Measurements from ENCODE around the gene C1orf146. TPM values are rescaled to one million over a fixed set of nuclear protein-coding genes. Genes with fewer than 3 reads are reported as not detected.
"Not testable (repeated sequence)": the region's sequence is repeated elsewhere in the genome, so short reads cannot be mapped to it uniquely, and the experiment has no call there.

C1orf146 gene
- total and polyA plus RNA-seq, 2 donors (not counting 1 experiment from before 2014, with no cell fraction given) = not detected

DNA sequence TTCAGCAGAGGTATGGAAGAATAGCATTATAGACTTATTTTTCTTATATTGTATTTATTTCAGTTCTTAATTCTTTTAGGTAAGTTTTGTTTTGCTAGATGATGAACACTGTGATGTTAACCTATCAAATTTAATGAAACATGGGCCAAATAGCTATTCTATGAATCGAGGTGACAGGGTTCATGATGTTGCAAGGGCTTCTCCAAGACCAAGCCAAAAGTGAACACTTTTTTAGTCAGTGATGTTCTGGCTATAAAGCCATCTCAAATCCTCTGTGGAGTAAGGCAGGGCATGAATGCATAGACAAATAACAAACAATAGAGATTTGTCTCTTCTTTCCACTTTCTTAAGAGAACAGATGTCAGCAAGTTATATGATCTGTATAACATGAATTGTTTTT, 26.7 kb downstream of the C1orf146 start:
- no peaks in the 10 kb centered on the region for H3K27me3 ChIP-seq (replicated peaks in 1 of 4; ENCODE audit: control extremely low read depth in 1 of 4, control insufficient read depth in 3 of 4, insufficient read depth in 4 of 4, low read length in 3 of 4)

DNA sequence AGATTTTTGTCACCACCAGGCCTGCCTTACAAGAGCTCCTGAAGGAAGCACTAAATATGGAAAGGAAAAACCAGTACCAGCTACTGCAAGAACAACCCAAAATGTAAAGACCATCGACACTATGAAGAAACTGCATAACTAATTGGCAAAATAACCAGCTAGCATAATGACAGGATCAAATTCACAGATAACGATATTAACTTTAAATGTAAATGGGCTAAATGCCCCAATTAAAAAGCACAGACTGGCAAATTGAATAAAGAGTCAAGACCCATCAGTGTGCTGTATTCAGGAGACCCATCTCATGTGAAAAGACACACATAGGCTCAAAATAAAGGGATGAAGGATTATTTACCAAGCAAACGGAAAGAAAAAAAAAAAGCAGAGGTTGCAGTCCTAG, 37.0 kb downstream of the C1orf146 start:
- H3K27me3 ChIP-seq (replicated peaks in 1 of 4; ENCODE audit: control extremely low read depth in 1 of 4, control insufficient read depth in 3 of 4, insufficient read depth in 4 of 4, low read length in 3 of 4); H3K4me1 ChIP-seq (ENCODE audit: control insufficient read depth in 2 of 2, insufficient read depth in 2 of 2, low read length in 2 of 2); CTCF ChIA-PET; DNase-seq; H3K4me3 ChIP-seq (ENCODE audit: control extremely low read depth in 1 of 5, extremely low read depth in 1 of 5, insufficient read depth in 1 of 5, low read depth in 2 of 5, low read length in 4 of 5); H3K4me3 Mint-ChIP-seq; H3K9ac ChIP-seq (ENCODE audit: low read length); H4K20me1 ChIP-seq (ENCODE audit: control insufficient read depth, insufficient read depth, low read length, poor library complexity, severe bottlenecking); H3K79me2 ChIP-seq (ENCODE audit: control insufficient read depth, insufficient read depth, low read length); H3K4me2 ChIP-seq (replicated peaks; ENCODE audit: low read depth, low read length, poor library complexity, severe bottlenecking); H3K4me1 Mint-ChIP-seq; H3K27ac ChIP-seq (ENCODE audit: low read length in 2 of 2); H3K27ac Mint-ChIP-seq; H3K27me3 Mint-ChIP-seq; intact Hi-C loops (cut with micrococcal nuclease); POLR2A ChIA-PET; H3K9me3 Mint-ChIP-seq (ENCODE audit: insufficient read depth); H3K9me3 ChIP-seq (ENCODE audit: control extremely low read depth in 1 of 3, control insufficient read depth in 2 of 3, insufficient read depth in 1 of 3, low read length in 2 of 3); ATAC-seq (ENCODE audit: low read depth); H2AFZ ChIP-seq (ENCODE audit: insufficient read depth, low read depth, low read length, poor library complexity, severe bottlenecking): not testable (repeated sequence)
- no CpG with 5 or more reads among the region's 3 CpGs for WGBS (ENCODE audit: insufficient coverage)
- peaks cover 4 to 24% of the 10 kb centered on the region in 2 experiments for H3K36me3 ChIP-seq (replicated peaks in 1 of 2; ENCODE audit: control extremely low read depth in 1 of 2, control insufficient read depth in 1 of 2, extremely low read depth in 1 of 2, insufficient read depth in 2 of 2, low read length in 1 of 2)

More for the DNA sequence above, 26.7 kb downstream of the C1orf146 start:
- Mint-ChIP-seq H3K9me3 (ENCODE audit: insufficient read depth) (no peaks in the 10 kb centered on the region), H3K27me3 (no peaks in the 10 kb centered on the region), H3K4me1 (no peaks in the 10 kb centered on the region), H3K27ac (no peak overlapping the region), H3K4me3 (no peak overlapping the region)
- Histone ChIP-seq H3K4me1 (ENCODE audit: control insufficient read depth in 2 of 2, insufficient read depth in 2 of 2, low read length in 2 of 2) (no peaks in the 10 kb centered on the region), H2AFZ (ENCODE audit: insufficient read depth, low read depth, low read length, poor library complexity, severe bottlenecking) (no peak overlapping the region), H3K79me2 (ENCODE audit: control insufficient read depth, insufficient read depth, low read length) (no peaks in the 10 kb centered on the region), H3K27ac (ENCODE audit: low read length in 2 of 2) (no peak overlapping the region), H3K9me3 (ENCODE audit: control extremely low read depth in 1 of 3, control insufficient read depth in 2 of 3, insufficient read depth in 1 of 3, low read length in 2 of 3) (no peaks in the 10 kb centered on the region), H3K4me2 (replicated peaks; ENCODE audit: low read depth, low read length, poor library complexity, severe bottlenecking) (no peak overlapping the region), H4K20me1 (ENCODE audit: control insufficient read depth, insufficient read depth, low read length, poor library complexity, severe bottlenecking) (no peaks in the 10 kb centered on the region), H3K36me3 (replicated peaks in 1 of 2; ENCODE audit: control extremely low read depth in 1 of 2, control insufficient read depth in 1 of 2, extremely low read depth in 1 of 2, insufficient read depth in 2 of 2, low read length in 1 of 2) (peaks cover 6 to 11% of the 10 kb centered on the region in 2 experiments), H3K9ac (ENCODE audit: low read length) (no peak overlapping the region), H3K4me3 (ENCODE audit: control extremely low read depth in 1 of 5, extremely low read depth in 1 of 5, insufficient read depth in 1 of 5, low read depth in 2 of 5, low read length in 4 of 5) (no peak overlapping the region)
- no CpG with 5 or more reads among the region's 1 CpG for WGBS (ENCODE audit: insufficient coverage)
- TF ChIP-seq, protein P1, sequence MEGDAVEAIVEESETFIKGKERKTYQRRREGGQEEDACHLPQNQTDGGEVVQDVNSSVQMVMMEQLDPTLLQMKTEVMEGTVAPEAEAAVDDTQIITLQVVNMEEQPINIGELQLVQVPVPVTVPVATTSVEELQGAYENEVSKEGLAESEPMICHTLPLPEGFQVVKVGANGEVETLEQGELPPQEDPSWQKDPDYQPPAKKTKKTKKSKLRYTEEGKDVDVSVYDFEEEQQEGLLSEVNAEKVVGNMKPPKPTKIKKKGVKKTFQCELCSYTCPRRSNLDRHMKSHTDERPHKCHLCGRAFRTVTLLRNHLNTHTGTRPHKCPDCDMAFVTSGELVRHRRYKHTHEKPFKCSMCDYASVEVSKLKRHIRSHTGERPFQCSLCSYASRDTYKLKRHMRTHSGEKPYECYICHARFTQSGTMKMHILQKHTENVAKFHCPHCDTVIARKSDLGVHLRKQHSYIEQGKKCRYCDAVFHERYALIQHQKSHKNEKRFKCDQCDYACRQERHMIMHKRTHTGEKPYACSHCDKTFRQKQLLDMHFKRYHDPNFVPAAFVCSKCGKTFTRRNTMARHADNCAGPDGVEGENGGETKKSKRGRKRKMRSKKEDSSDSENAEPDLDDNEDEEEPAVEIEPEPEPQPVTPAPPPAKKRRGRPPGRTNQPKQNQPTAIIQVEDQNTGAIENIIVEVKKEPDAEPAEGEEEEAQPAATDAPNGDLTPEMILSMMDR (IDR thresholded peaks at IDR 0.05) = no peak
- TF ChIP-seq EZH2 (IDR thresholded peaks at IDR 0.05; ENCODE audit: borderline replicate concordance, insufficient read depth, low read depth, low read length, poor library complexity, severe bottlenecking) = no peak
- no peak for DNase-seq
- ATAC-seq (ENCODE audit: low read depth) = no peak
- ChIA-PET CTCF (no interaction called here), POLR2A (no interaction called here)
- intact Hi-C loops (cut with micrococcal nuclease) = no loop called here
